Thoracic aorta (tissue), 2 donors: ENCODE data around the gene PANK4. TPM values are rescaled to one million over a fixed set of nuclear protein-coding genes. Genes with fewer than 3 reads are reported as not detected.

Source experiments
- ATAC-seq: fragments of 150-250 bp; one replicate; pipeline ENCODE4 v1.8.0; 2017; ENCODE audit warnings: low read depth; ENCODE audit not compliant: insufficient number of reproducible peaks, low FRiP score
- DNase-seq: peaks from one replicate; pipeline ENCODE4 v3.0.0-alpha.2; 2020; ENCODE audit warnings: low spot score
- H3K27ac ChIP-seq, 2 donors: fragments of 200-600 bp; sonication (generic); 1 replicate in 1 of 2; 2 replicates in 1 of 2; pipeline ENCODE4 v1.5.1; 2016; ENCODE audit warnings: mild to moderate bottlenecking in 2 of 2, moderate library complexity in 2 of 2
- H3K27me3 ChIP-seq: fragments of 200-600 bp; sonication (generic); replicated peaks from 2 replicates; pipeline ENCODE4 v1.6.0; 2016; ENCODE audit warnings: mild to moderate bottlenecking; ENCODE audit not compliant: insufficient read depth
- H3K36me3 ChIP-seq: fragments of 200-600 bp; sonication (generic); one replicate; pipeline ENCODE4 v1.5.1; 2016
- H3K4me1 ChIP-seq, 2 donors: fragments of 200-600 bp; sonication (generic); 1 replicate in 1 of 2; 2 replicates in 1 of 2; pipeline versions ENCODE4 v1.5.1 to v1.6.0; 2016; ENCODE audit warnings: low read depth in 2 of 2, mild to moderate bottlenecking in 1 of 2; ENCODE audit not compliant: control insufficient read depth in 1 of 2
- H3K4me3 ChIP-seq: fragments of 200-600 bp; sonication (generic); 2 replicates; pipeline ENCODE4 v1.5.1; 2016; ENCODE audit warnings: mild to moderate bottlenecking
- H3K9me3 ChIP-seq: fragments of 200-600 bp; sonication (generic); 2 replicates; pipeline ENCODE4 v1.5.1; 2016
- CTCF ChIP-seq: fragments of 200-600 bp; sonication (generic); IDR thresholded peaks from one replicate; pipeline ENCODE4 v1.5.1; 2019; ENCODE audit warnings: antibody characterized with exemption
- total RNA-seq, 2 donors: library from RNA; depleted of rRNA; stranded (reverse); fragments of >200 nt; gene quantifications; one replicate each; pipeline versions ENCODE4 v1.1.0 to v1.2.3, GENCODE V29; 2016

PANK4 gene
- total RNA-seq, 2 donors from 2014 or later: 27.1 to 32.0 TPM

GRCh38 chr1:2516946-2517345, 9.4 kb downstream of the PANK4 start:
- peaks cover 87% of the 10 kb centered on the region for H3K36me3 ChIP-seq
- DNase-seq (no peak), ATAC-seq (no peak)
- no peaks in the 10 kb centered on the region for H3K9me3 ChIP-seq
- TF ChIP-seq CTCF: no peak
- H3K4me1 ChIP-seq: no peaks in the 10 kb centered on the region
- no peak overlapping the region for H3K4me3 ChIP-seq
- H3K27me3 ChIP-seq: no peaks in the 10 kb centered on the region
- no peak overlapping the region for H3K27ac ChIP-seq

GRCh38 chr1:2516124-2516523, 10.3 kb downstream of the PANK4 start:
- Histone ChIP-seq H3K27me3 (no peaks in the 10 kb centered on the region), H3K4me1 (no peaks in the 10 kb centered on the region), H3K9me3 (no peaks in the 10 kb centered on the region), H3K36me3 (peaks cover 89% of the 10 kb centered on the region), H3K4me3 (no peak overlapping the region), H3K27ac (no peak overlapping the region)
- DNase-seq (no peak), ATAC-seq (no peak)
- TF ChIP-seq CTCF: no peak

- no peak for TF ChIP-seq CTCF
- Histone ChIP-seq H3K36me3 (peaks cover 88% of the 10 kb centered on the region), H3K27ac (no peak overlapping the region)
Observed at GRCh38 chr1:2515763-2516080, 10.7 kb downstream of the PANK4 start.

GRCh38 chr1:2514863-2515762, 11.3 kb downstream of the PANK4 start:
- no peaks in the 10 kb centered on the region for H3K4me1 ChIP-seq
- TF ChIP-seq CTCF: no peak
- ATAC-seq (no peak), DNase-seq (no peak)
- no peak overlapping the region for H3K4me3 ChIP-seq
- H3K9me3 ChIP-seq: no peaks in the 10 kb centered on the region
- no peak overlapping the region for H3K27ac ChIP-seq
- H3K36me3 ChIP-seq: peaks cover 88% of the 10 kb centered on the region
- no peaks in the 10 kb centered on the region for H3K27me3 ChIP-seq

More at GRCh38 chr1:2515763-2516080, 10.7 kb downstream of the PANK4 start:
- Histone ChIP-seq H3K4me3 (no peak overlapping the region), H3K4me1 (no peaks in the 10 kb centered on the region), H3K9me3 (no peaks in the 10 kb centered on the region), H3K27me3 (no peaks in the 10 kb centered on the region)
- DNase-seq (no peak), ATAC-seq (no peak)

GRCh38 chr1:2513939-2514652, 12.3 kb downstream of the PANK4 start:
- DNase-seq (no peak), ATAC-seq (no peak)
- H3K4me3 ChIP-seq: no peak overlapping the region
- H3K36me3 ChIP-seq: peaks cover 88% of the 10 kb centered on the region
- no peaks in the 10 kb centered on the region for H3K4me1 ChIP-seq
- H3K27me3 ChIP-seq: no peaks in the 10 kb centered on the region
- H3K9me3 ChIP-seq: no peaks in the 10 kb centered on the region
- H3K27ac ChIP-seq: no peak overlapping the region
- TF ChIP-seq CTCF: no peak
